Endothelial cell (in vitro differentiated cells): ENCODE measurements around the gene MBNL1. TPM values are rescaled to one million over a fixed set of nuclear protein-coding genes. Genes with fewer than 3 reads are reported as not detected.

Experiments
- DNase-seq: peaks from one replicate; pipeline ENCODE4 v3.0.0; 2021; ENCODE audit warnings: low spot score
- H3K27ac Mint-ChIP-seq: one replicate; pipeline ENCODE4 v1.8.0; 2021; ENCODE audit warnings: mixed read lengths, inconsistent platforms; ENCODE audit not compliant: unreplicated experiment
- H3K27me3 Mint-ChIP-seq: one replicate; pipeline ENCODE4 v1.8.0; 2021; ENCODE audit warnings: mild to moderate bottlenecking, moderate library complexity, mixed read lengths, inconsistent platforms; ENCODE audit not compliant: unreplicated experiment
- H3K36me3 Mint-ChIP-seq: one replicate; pipeline ENCODE4 v1.8.0; 2021; ENCODE audit warnings: mild to moderate bottlenecking, low read depth, mixed read lengths, inconsistent platforms; ENCODE audit not compliant: unreplicated experiment
- H3K4me1 Mint-ChIP-seq: one replicate; pipeline ENCODE4 v1.8.0; 2021; ENCODE audit warnings: mild to moderate bottlenecking, mixed read lengths, inconsistent platforms; ENCODE audit not compliant: unreplicated experiment
- H3K4me3 Mint-ChIP-seq: one replicate; pipeline ENCODE4 v1.8.0; 2021; ENCODE audit warnings: mild to moderate bottlenecking, mixed read lengths, inconsistent platforms; ENCODE audit not compliant: unreplicated experiment
- H3K9me3 Mint-ChIP-seq: one replicate; pipeline ENCODE4 v1.8.0; 2021; ENCODE audit warnings: mixed read lengths, inconsistent platforms; ENCODE audit not compliant: unreplicated experiment
- CTCF ChIP-seq: fragments of 200-600 bp; sonication (generic); IDR thresholded peaks from one replicate; pipeline ENCODE4 v1.5.0; 2021; ENCODE audit warnings: antibody characterized with exemption; ENCODE audit not compliant: unreplicated experiment
- total RNA-seq: library from RNA; stranded (reverse); fragmentation: NEBNext Ultra II Directional; extraction: Animal tissue kit (Norgen Biotek cat#: 25700); gene quantifications from one replicate; pipeline ENCODE4 v1.2.1, GENCODE V29; 2021; ENCODE audit not compliant: unreplicated experiment

The MBNL1 gene
- total RNA-seq, 1 donor from 2014 or later: 54.1 TPM

GRCh38 chr3:152402695-152403451, 134.1 kb downstream of the MBNL1 start:
- H3K36me3 Mint-ChIP-seq: no peaks in the 10 kb centered on the region
- no peak overlapping the region for H3K27ac Mint-ChIP-seq
- H3K9me3 Mint-ChIP-seq: no peaks in the 10 kb centered on the region
- peaks cover 16% of the 10 kb centered on the region for H3K4me1 Mint-ChIP-seq
- peaks cover 3% of the 10 kb centered on the region for H3K27me3 Mint-ChIP-seq
- H3K4me3 Mint-ChIP-seq: no peak overlapping the region
- TF ChIP-seq CTCF: no peak
- DNase-seq: no peak

GRCh38 chr3:152403632-152404066, 134.9 kb downstream of the MBNL1 start:
- H3K27ac Mint-ChIP-seq: no peak overlapping the region
- no peaks in the 10 kb centered on the region for H3K9me3 Mint-ChIP-seq
- no peak for DNase-seq
- H3K4me3 Mint-ChIP-seq: no peak overlapping the region
- no peak for TF ChIP-seq CTCF
- peaks cover 14% of the 10 kb centered on the region for H3K4me1 Mint-ChIP-seq
- H3K36me3 Mint-ChIP-seq: no peaks in the 10 kb centered on the region
- peaks cover 3% of the 10 kb centered on the region for H3K27me3 Mint-ChIP-seq

GRCh38 chr3:152404976-152405375, 136.2 kb downstream of the MBNL1 start:
- no peak overlapping the region for H3K27ac Mint-ChIP-seq

GRCh38 chr3:152405915-152406802, 137.4 kb downstream of the MBNL1 start:
- no peaks in the 10 kb centered on the region for H3K36me3 Mint-ChIP-seq
- TF ChIP-seq CTCF: no peak
- DNase-seq: no peak
- H3K27me3 Mint-ChIP-seq: peaks cover 3% of the 10 kb centered on the region
- H3K9me3 Mint-ChIP-seq: no peaks in the 10 kb centered on the region
- no peak overlapping the region for H3K4me3 Mint-ChIP-seq
- no peak overlapping the region for H3K27ac Mint-ChIP-seq
- peaks cover 8% of the 10 kb centered on the region for H3K4me1 Mint-ChIP-seq

More at GRCh38 chr3:152404976-152405375, 136.2 kb downstream of the MBNL1 start:
- TF ChIP-seq CTCF: no peak
- no peak overlapping the region for H3K4me3 Mint-ChIP-seq
- H3K9me3 Mint-ChIP-seq: no peaks in the 10 kb centered on the region
- H3K4me1 Mint-ChIP-seq: peaks cover 8% of the 10 kb centered on the region
- DNase-seq: no peak
- H3K27me3 Mint-ChIP-seq: peaks cover 3% of the 10 kb centered on the region
- H3K36me3 Mint-ChIP-seq: no peaks in the 10 kb centered on the region
